Measurements from ENCODE around the gene FLACC1. TPM values are rescaled to one million over a fixed set of nuclear protein-coding genes. Genes with fewer than 3 reads are reported as not detected.

The FLACC1 gene
- total RNA-seq, 2 donors from 2014 or later: 0.27 to 0.97 TPM

GRCh38 chr2:201402651-201403562 lies 45.8 kb upstream of the FLACC1 start:
- H3K4me1 ChIP-seq (replicated peaks): no peaks in the 10 kb centered on the region

GRCh38 chr2:201401815-201402214 lies 44.7 kb upstream of the FLACC1 start:
- 55% methylated on average over 3 of the region's 3 CpGs for WGBS

More at GRCh38 chr2:201402651-201403562, 45.8 kb upstream of the FLACC1 start:
- 79% methylated on average over 6 of the region's 6 CpGs for WGBS
- Histone ChIP-seq H3K36me3 (no peaks in the 10 kb centered on the region), H3K27ac (no peak overlapping the region), H3K4me3 (no peak overlapping the region), H3K27me3 (replicated peaks; ENCODE audit: insufficient read depth) (no peaks in the 10 kb centered on the region), H3K9me3 (no peaks in the 10 kb centered on the region)
- TF ChIP-seq POLR2A (IDR thresholded peaks at IDR 0.05) (no peak), CTCF (IDR thresholded peaks at IDR 0.05) (no peak)
- intact Hi-C loops (cut with DNase I): no loop called here
- no peak for DNase-seq (ENCODE audit: low spot score)

DNA sequence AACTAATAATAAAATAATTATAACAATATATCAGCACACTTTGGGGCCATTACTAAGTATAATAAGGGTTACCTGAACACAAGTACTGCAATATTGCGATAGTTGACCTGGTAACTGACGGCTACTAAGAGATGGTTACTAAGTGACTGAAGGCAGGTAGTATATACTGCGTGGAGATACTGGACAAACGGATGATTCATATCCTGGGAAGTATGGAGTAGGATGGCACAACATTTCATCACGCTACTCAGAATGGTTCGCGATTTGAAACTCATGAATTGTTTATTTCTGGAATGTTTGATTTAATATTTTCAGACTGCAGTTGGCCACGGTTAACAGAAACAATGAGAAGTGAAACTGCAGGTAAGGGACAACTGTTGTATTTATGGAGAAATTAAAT lies 39.5 kb upstream of the FLACC1 start:
- intact Hi-C loops (cut with DNase I): no loop called here
- no peaks in the 10 kb centered on the region for H3K9me3 ChIP-seq
- no peaks in the 10 kb centered on the region for H3K36me3 ChIP-seq

More at GRCh38 chr2:201401815-201402214, 44.7 kb upstream of the FLACC1 start:
- Histone ChIP-seq H3K4me3 (no peak overlapping the region), H3K27me3 (replicated peaks; ENCODE audit: insufficient read depth) (no peaks in the 10 kb centered on the region), H3K9me3 (no peaks in the 10 kb centered on the region), H3K4me1 (replicated peaks) (no peaks in the 10 kb centered on the region), H3K27ac (no peak overlapping the region), H3K36me3 (no peaks in the 10 kb centered on the region)
- DNase-seq (ENCODE audit: low spot score): no peak
- TF ChIP-seq POLR2A (IDR thresholded peaks at IDR 0.05) (no peak), CTCF (IDR thresholded peaks at IDR 0.05) (no peak), POLR2AphosphoS5 (IDR thresholded peaks at IDR 0.05) (no peak)
- intact Hi-C loops (cut with DNase I): no loop called here

GRCh38 chr2:201383136-201383535 lies 26.0 kb upstream of the FLACC1 start:
- DNase-seq (ENCODE audit: low spot score): no peak
- H3K4me3 ChIP-seq: no peak overlapping the region
- TF ChIP-seq POLR2AphosphoS5 (IDR thresholded peaks at IDR 0.05) (no peak), CTCF (IDR thresholded peaks at IDR 0.05) (no peak), POLR2A (IDR thresholded peaks at IDR 0.05) (no peak)
- H3K9me3 ChIP-seq: no peaks in the 10 kb centered on the region
- H3K27ac ChIP-seq: no peak overlapping the region
- no peaks in the 10 kb centered on the region for H3K4me1 ChIP-seq (replicated peaks)
- H3K36me3 ChIP-seq: no peaks in the 10 kb centered on the region
- H3K27me3 ChIP-seq (replicated peaks; ENCODE audit: insufficient read depth): no peaks in the 10 kb centered on the region
- intact Hi-C loops (cut with DNase I): no loop called here
- WGBS: 85% methylated on average over 1 of the region's 1 CpG

More for the DNA sequence above, 39.5 kb upstream of the FLACC1 start:
- no peak overlapping the region for H3K4me3 ChIP-seq
- TF ChIP-seq POLR2A (IDR thresholded peaks at IDR 0.05) (no peak), CTCF (IDR thresholded peaks at IDR 0.05) (no peak), POLR2AphosphoS5 (IDR thresholded peaks at IDR 0.05) (no peak)
- no peak for DNase-seq (ENCODE audit: low spot score)
- no peak overlapping the region for H3K27ac ChIP-seq
- no peaks in the 10 kb centered on the region for H3K27me3 ChIP-seq (replicated peaks; ENCODE audit: insufficient read depth)
- no peaks in the 10 kb centered on the region for H3K4me1 ChIP-seq (replicated peaks)
- whole genome bisulfite sequencing: 97% methylated on average over 8 of the region's 8 CpGs
